ENCODE results near the gene CHST8.
"Not testable (repeated sequence)": the region's sequence is repeated elsewhere in the genome, so short reads cannot be mapped to it uniquely, and the experiment has no call there.

The CHST8 gene

GRCh38 chr19:33641956-33642498, 20.3 kb downstream of the CHST8 start:
- DNase-seq (ENCODE audit: low read depth) = no peak

GRCh38 chr19:33644284-33644836, 22.6 kb downstream of the CHST8 start:
- DNase-seq (ENCODE audit: low read depth) = no peak

- no peak for DNase-seq (ENCODE audit: low read depth)
These were observed 24.6 kb downstream of the CHST8 start for GRCh38 chr19:33646306-33646705.

GRCh38 chr19:33647146-33647545, 25.4 kb downstream of the CHST8 start:
- DNase-seq (ENCODE audit: low read depth) = no peak

- DNase-seq (ENCODE audit: low read depth) = no peak
These were observed 28.0 kb downstream of the CHST8 start for GRCh38 chr19:33649627-33650305.

- DNase-seq (ENCODE audit: low read depth) = no peak
These were observed 31.9 kb downstream of the CHST8 start for GRCh38 chr19:33653684-33654083.

GRCh38 chr19:33654840-33655508, 33.2 kb downstream of the CHST8 start:
- DNase-seq (ENCODE audit: low read depth) = no peak

- DNase-seq (ENCODE audit: low read depth) = no peak
These were observed 38.1 kb downstream of the CHST8 start for GRCh38 chr19:33659835-33660234.

- DNase-seq (ENCODE audit: low read depth) = no peak
These were observed 38.8 kb downstream of the CHST8 start for GRCh38 chr19:33660410-33661124.

GRCh38 chr19:33661336-33661735, 39.6 kb downstream of the CHST8 start:
- no peak for DNase-seq (ENCODE audit: low read depth)

- DNase-seq (ENCODE audit: low read depth) = no peak
These were observed 40.8 kb downstream of the CHST8 start for GRCh38 chr19:33662391-33663092.

GRCh38 chr19:33663316-33663715, 41.6 kb downstream of the CHST8 start:
- not testable (repeated sequence) for DNase-seq (ENCODE audit: low read depth)

- DNase-seq (ENCODE audit: low read depth) = no peak
These were observed 43.0 kb downstream of the CHST8 start for GRCh38 chr19:33664744-33665143.

GRCh38 chr19:33665776-33666595, 44.2 kb downstream of the CHST8 start:
- no peak for DNase-seq (ENCODE audit: low read depth)

- no peak for DNase-seq (ENCODE audit: low read depth)
These were observed 45.4 kb downstream of the CHST8 start for GRCh38 chr19:33667141-33667650.

GRCh38 chr19:33667881-33668280, 46.1 kb downstream of the CHST8 start:
- no peak for DNase-seq (ENCODE audit: low read depth)

- DNase-seq (ENCODE audit: low read depth) = no peak
These were observed 47.2 kb downstream of the CHST8 start for GRCh38 chr19:33668968-33669367.

- no peak for DNase-seq (ENCODE audit: low read depth)
These were observed 47.6 kb downstream of the CHST8 start for GRCh38 chr19:33669376-33669775.

GRCh38 chr19:33670398-33670797, 48.6 kb downstream of the CHST8 start:
- no peak for DNase-seq (ENCODE audit: low read depth)

GRCh38 chr19:33671211-33671610, 49.5 kb downstream of the CHST8 start:
- no peak for DNase-seq (ENCODE audit: low read depth)
